Measurements from ENCODE around the gene ZMYND8.
"Not testable (repeated sequence)": the region's sequence is repeated elsewhere in the genome, so short reads cannot be mapped to it uniquely, and the experiment has no call there.

The ZMYND8 gene

GRCh38 chr20:47243532-47244305 lies 112.8 kb downstream of the ZMYND8 start:
- no peak for DNase-seq

- no peak for DNase-seq
These were observed 113.5 kb downstream of the ZMYND8 start for GRCh38 chr20:47243003-47243402.

GRCh38 chr20:47241345-47241781 lies 115.1 kb downstream of the ZMYND8 start:
- DNase-seq = no peak

GRCh38 chr20:47240096-47240495 lies 116.4 kb downstream of the ZMYND8 start:
- not testable (repeated sequence) for DNase-seq

GRCh38 chr20:47239719-47240067 lies 116.8 kb downstream of the ZMYND8 start:
- DNase-seq = no peak

- no peak for DNase-seq
These were observed 117.5 kb downstream of the ZMYND8 start for GRCh38 chr20:47238780-47239718.

- no peak for DNase-seq
These were observed 118.8 kb downstream of the ZMYND8 start for GRCh38 chr20:47237715-47238114.

- no peak for DNase-seq
These were observed 119.9 kb downstream of the ZMYND8 start for GRCh38 chr20:47236639-47236900.

GRCh38 chr20:47235853-47236638 lies 120.5 kb downstream of the ZMYND8 start:
- DNase-seq = no peak

GRCh38 chr20:47235111-47235510 lies 121.4 kb downstream of the ZMYND8 start:
- DNase-seq = no peak

GRCh38 chr20:47233333-47234188 lies 122.9 kb downstream of the ZMYND8 start:
- no peak for DNase-seq

- no peak for DNase-seq
These were observed 124.0 kb downstream of the ZMYND8 start for GRCh38 chr20:47232518-47232917.

- DNase-seq = no peak
These were observed 125.0 kb downstream of the ZMYND8 start for GRCh38 chr20:47231382-47232039.

- no peak for DNase-seq
These were observed 125.7 kb downstream of the ZMYND8 start for GRCh38 chr20:47230811-47231256.

- no peak for DNase-seq
These were observed 127.8 kb downstream of the ZMYND8 start for GRCh38 chr20:47228654-47229053.

- no peak for DNase-seq
These were observed 128.9 kb downstream of the ZMYND8 start for GRCh38 chr20:47227576-47227975.

- DNase-seq = no peak
These were observed 129.4 kb downstream of the ZMYND8 start for GRCh38 chr20:47227119-47227518.

- no peak for DNase-seq
These were observed 131.0 kb downstream of the ZMYND8 start for GRCh38 chr20:47225458-47225857.

GRCh38 chr20:47224857-47225256 lies 131.6 kb downstream of the ZMYND8 start:
- no peak for DNase-seq

- DNase-seq = no peak
These were observed 132.2 kb downstream of the ZMYND8 start for GRCh38 chr20:47224300-47224791.

GRCh38 chr20:47223896-47224295 lies 132.6 kb downstream of the ZMYND8 start:
- no peak for DNase-seq
